H9 (cell line): ENCODE data around the gene NUDT22. TPM values are rescaled to one million over a fixed set of nuclear protein-coding genes. Genes with fewer than 3 reads are reported as not detected.

ENCODE experiments used
- DNase-seq: peaks from one replicate; pipeline ENCODE4 v3.0.0-alpha.2; 2017
- H2AFZ ChIP-seq: one replicate; pipeline ENCODE4 v1.6.1; 2013; ENCODE audit warnings: mild to moderate bottlenecking, low read length, control low read depth, moderate library complexity
- H2AK5ac ChIP-seq: 2 replicates; pipeline ENCODE4 v1.6.1; 2013; ENCODE audit warnings: low read length, control low read depth, mixed read lengths; ENCODE audit not compliant: insufficient read length
- H2BK120ac ChIP-seq: one replicate; pipeline ENCODE4 v1.6.1; 2013; ENCODE audit warnings: low read depth, mild to moderate bottlenecking, low read length, control low read depth, inconsistent platforms; ENCODE audit not compliant: poor library complexity, severe bottlenecking
- H2BK12ac ChIP-seq: 2 replicates; pipeline ENCODE4 v1.6.1; 2013; ENCODE audit warnings: low read length, control low read depth, mixed read lengths, low read depth; ENCODE audit not compliant: insufficient read length
- H2BK15ac ChIP-seq: 2 replicates; pipeline ENCODE4 v1.6.1; 2013; ENCODE audit warnings: low read depth, low read length, control low read depth
- H2BK20ac ChIP-seq: one replicate; pipeline ENCODE4 v1.6.1; 2013; ENCODE audit warnings: low read depth, mild to moderate bottlenecking, low read length, control low read depth, inconsistent platforms; ENCODE audit not compliant: poor library complexity, severe bottlenecking
- H2BK5ac ChIP-seq: 2 replicates; pipeline ENCODE4 v1.6.1; 2013; ENCODE audit warnings: low read length, control low read depth, mixed read lengths; ENCODE audit not compliant: insufficient read length
- H3K14ac ChIP-seq: 2 replicates; pipeline ENCODE4 v1.6.1; 2013; ENCODE audit warnings: low read length, control low read depth; ENCODE audit not compliant: insufficient read depth
- H3K18ac ChIP-seq: 2 replicates; pipeline ENCODE4 v1.6.1; 2013; ENCODE audit warnings: low read depth, mild to moderate bottlenecking, mixed read lengths, low read length, control low read depth; ENCODE audit not compliant: insufficient read length
- H3K23ac ChIP-seq: 2 replicates; pipeline ENCODE4 v1.6.1; 2013; ENCODE audit warnings: low read length, control low read depth, mixed read lengths, low read depth; ENCODE audit not compliant: insufficient read length
- H3K23me2 ChIP-seq: 2 replicates; pipeline ENCODE4 v1.6.1; 2013; ENCODE audit warnings: low read depth, mild to moderate bottlenecking, mixed read lengths, low read length, control low read depth; ENCODE audit not compliant: insufficient read length, poor library complexity, severe bottlenecking
- H3K27ac ChIP-seq: 2 replicates; pipeline ENCODE4 v1.5.1; 2013; ENCODE audit warnings: low read length, control low read depth, mixed read lengths, low read depth; ENCODE audit not compliant: insufficient read length
- H3K27me3 ChIP-seq: 2 replicates; pipeline ENCODE4 v1.6.1; 2013; ENCODE audit warnings: low read length, control low read depth, inconsistent platforms; ENCODE audit not compliant: insufficient read depth
- H3K4ac ChIP-seq: 2 replicates; pipeline ENCODE4 v1.6.1; 2013; ENCODE audit warnings: low read depth, mild to moderate bottlenecking, control low read depth, inconsistent platforms, low read length, moderate library complexity
- H3K4me1 ChIP-seq: 2 replicates; pipeline ENCODE4 v1.6.1; 2013; ENCODE audit warnings: low read length, control low read depth, inconsistent platforms; ENCODE audit not compliant: insufficient read depth
- H3K4me2 ChIP-seq: 2 replicates; pipeline ENCODE4 v1.6.1; 2013; ENCODE audit warnings: low read length, control low read depth, mixed read lengths; ENCODE audit not compliant: insufficient read length, insufficient read depth
- H3K56ac ChIP-seq: 2 replicates; pipeline ENCODE4 v1.6.1; 2013; ENCODE audit warnings: low read depth, mild to moderate bottlenecking, mixed read lengths, low read length, control low read depth; ENCODE audit not compliant: insufficient read length
- H3K79me1 ChIP-seq: 2 replicates; pipeline ENCODE4 v1.6.1; 2013; ENCODE audit warnings: low read depth, mild to moderate bottlenecking, moderate library complexity, low read length, control low read depth, inconsistent platforms; ENCODE audit not compliant: insufficient read depth, poor library complexity, severe bottlenecking
- H3K79me2 ChIP-seq: 2 replicates; pipeline ENCODE4 v1.6.1; 2013; ENCODE audit warnings: low read length, control low read depth, inconsistent platforms; ENCODE audit not compliant: insufficient read depth
- H3K9ac ChIP-seq: 2 replicates; pipeline ENCODE4 v1.6.1; 2013; ENCODE audit warnings: low read length, control low read depth, mixed read lengths; ENCODE audit not compliant: insufficient read length; ENCODE audit errors: extremely low read depth
- H3K9me3 ChIP-seq: one replicate; pipeline ENCODE4 v1.6.1; 2013; ENCODE audit warnings: low read depth, low read length, inconsistent platforms; ENCODE audit not compliant: control insufficient read depth
- H3T11ph ChIP-seq: one replicate; pipeline ENCODE4 v1.6.1; 2013; ENCODE audit warnings: mild to moderate bottlenecking, low read length, control low read depth, inconsistent platforms
- H4K20me1 ChIP-seq: one replicate; pipeline ENCODE4 v1.6.1; 2013; ENCODE audit not compliant: control insufficient read depth, insufficient read length, insufficient read depth
- H4K5ac ChIP-seq: 2 replicates; pipeline ENCODE4 v1.6.1; 2013; ENCODE audit warnings: low read depth, mild to moderate bottlenecking, mixed read lengths, low read length, control low read depth; ENCODE audit not compliant: insufficient read length
- H4K8ac ChIP-seq: replicated peaks from 2 replicates; pipeline ENCODE4 v1.6.1; 2013; ENCODE audit warnings: low read length, control low read depth, mixed read lengths, low read depth; ENCODE audit not compliant: insufficient read length
- H4K91ac ChIP-seq: 2 replicates; pipeline ENCODE4 v1.6.1; 2013; ENCODE audit warnings: low read depth, mild to moderate bottlenecking, moderate library complexity, mixed read lengths, low read length, control low read depth; ENCODE audit not compliant: insufficient read length
- H3K27ac Mint-ChIP-seq, 3 experiments: 2 replicates in 2 of 3; 3 replicates in 1 of 3; pipeline ENCODE4 v1.8.0; 2020 to 2021; ENCODE audit warnings: mixed read lengths in 3 of 3, mild to moderate bottlenecking in 1 of 3, moderate library complexity in 1 of 3
- H3K27me3 Mint-ChIP-seq: 2 replicates; pipeline ENCODE4 v1.8.0; 2021; ENCODE audit warnings: low read depth, mild to moderate bottlenecking, moderate library complexity, mixed read lengths
- H3K36me3 Mint-ChIP-seq, 3 experiments: 2 replicates in 2 of 3; 3 replicates in 1 of 3; pipeline ENCODE4 v1.8.0; 2020 to 2021; ENCODE audit warnings: low read depth in 3 of 3, mixed read lengths in 3 of 3; ENCODE audit not compliant: insufficient read depth in 1 of 3
- H3K4me1 Mint-ChIP-seq, 2 experiments: 2 replicates each; pipeline ENCODE4 v1.8.0; 2020; ENCODE audit warnings: mixed read lengths in 2 of 2
- H3K4me3 Mint-ChIP-seq, 2 experiments: 2 replicates in 1 of 2; 3 replicates in 1 of 2; pipeline ENCODE4 v1.8.0; 2020 to 2021; ENCODE audit warnings: mild to moderate bottlenecking in 2 of 2, mixed read lengths in 2 of 2, moderate library complexity in 1 of 2
- H3K9me3 Mint-ChIP-seq, 2 experiments: 2 replicates in 1 of 2; 3 replicates in 1 of 2; pipeline ENCODE4 v1.8.0; 2020; ENCODE audit warnings: mild to moderate bottlenecking in 2 of 2, mixed read lengths in 2 of 2, moderate library complexity in 1 of 2
- WGBS: extraction: QIAGEN DNeasy Blood & Tissue Kit; methylation state at CpG from one replicate; pipeline ENCODE4 v1.1.7; 2013; ENCODE audit warnings: missing lambda C conversion rate, low lambda C conversion rate, mixed read lengths; ENCODE audit not compliant: insufficient read length; ENCODE audit errors: extremely low coverage; 5-methylcytosine and 5-hydroxymethylcytosine counted together
- total RNA-seq: library from RNA; stranded (reverse); gene quantifications from 2 replicates; pipeline ENCODE4 v1.2.1, GENCODE V29; 2021
- TF ChIP-seq, protein P1 (sequence below): fragments of 200-600 bp; sonication (generic); conservative IDR thresholded peaks from 3 replicates; pipeline ENCODE4 v1.8.0; 2021; ENCODE audit warnings: antibody characterized with exemption, mild to moderate bottlenecking

The NUDT22 gene
- total RNA-seq, 1 experiment from 2014 or later, result 39.6 TPM

DNA sequence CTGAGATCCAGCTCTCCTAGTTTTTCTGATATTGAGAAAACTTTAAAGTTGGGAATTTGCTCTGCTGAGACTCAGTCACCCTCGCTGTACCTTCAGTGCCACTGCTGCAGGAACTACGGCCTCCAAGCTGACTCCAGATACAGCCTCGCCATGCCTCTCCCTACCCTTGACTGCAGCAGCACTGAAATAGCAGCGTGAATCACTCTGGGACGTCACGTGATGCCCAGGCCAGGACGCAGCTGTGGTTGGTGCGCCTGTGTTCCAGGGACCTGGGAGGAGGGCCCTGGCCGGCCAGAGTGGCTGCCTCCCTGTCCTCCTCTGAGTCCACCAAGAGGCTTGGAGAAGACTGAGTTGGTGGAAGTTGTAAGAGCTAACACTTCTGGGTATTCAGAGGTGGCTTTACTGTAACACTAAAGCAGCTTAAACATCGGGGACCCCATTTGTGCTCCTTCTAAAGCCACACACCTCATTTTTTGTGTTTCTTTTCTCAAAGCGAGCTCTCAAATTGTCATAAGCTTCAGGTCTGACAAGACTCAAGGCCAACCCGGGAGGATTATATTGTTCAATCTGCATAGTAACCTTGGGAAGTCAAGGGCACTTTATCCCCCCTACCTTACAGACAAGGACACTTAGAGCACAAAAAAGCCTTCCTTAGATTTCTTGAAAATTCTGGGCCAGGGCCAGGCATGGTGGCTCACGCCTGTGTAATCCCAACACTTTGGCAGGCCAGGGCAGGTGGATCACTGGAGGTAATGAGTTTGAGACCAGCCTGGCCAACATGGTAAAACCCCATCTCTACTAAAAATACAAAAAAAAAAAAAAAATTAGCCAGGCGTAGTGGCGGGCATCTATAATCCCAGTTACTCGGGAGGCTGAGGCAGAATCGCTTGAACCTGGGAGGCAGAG lies 44.3 kb upstream of the NUDT22 start:
- no peak overlapping the region for H2BK15ac ChIP-seq
- no peaks in the 10 kb centered on the region; the same call in 1 of the 2 replicates for H3K27me3 Mint-ChIP-seq
- peaks cover 0 to 2% of the 10 kb centered on the region in 2 experiments; a peak in 2 of 5 replicates for H3K9me3 Mint-ChIP-seq
- no peak overlapping the region for H2AK5ac ChIP-seq
- no peak overlapping the region for H4K91ac ChIP-seq
- H3K27me3 ChIP-seq, result no peaks in the 10 kb centered on the region; the same call in 1 of the 2 replicates
- no peak overlapping the region for H3K18ac ChIP-seq
- no peaks in the 10 kb centered on the region for H3K79me2 ChIP-seq
- no peaks in the 10 kb centered on the region for H3K79me1 ChIP-seq
- H2BK120ac ChIP-seq, result no peak overlapping the region
- no peak overlapping the region for H3K4me2 ChIP-seq
- no peak overlapping the region for H4K8ac ChIP-seq
- peaks cover 4% of the 10 kb centered on the region; the same call in 1 of the 2 replicates for H3K4me1 ChIP-seq
- peaks cover 18 to 31% (median 26%) of the 10 kb centered on the region in 3 experiments for H3K36me3 Mint-ChIP-seq
- no peak overlapping the region for H3K14ac ChIP-seq
- peaks cover 24 to 26% of the 10 kb centered on the region in 2 experiments for H3K4me1 Mint-ChIP-seq
- WGBS, result no CpG with 5 or more reads among the region's 17 CpGs
- peaks cover 8% of the 10 kb centered on the region for H3K23me2 ChIP-seq
- H3K56ac ChIP-seq, result no peak overlapping the region
- H3K27ac ChIP-seq, result no peak overlapping the region
- H2AFZ ChIP-seq, result no peak overlapping the region
- no peak overlapping the region for H4K5ac ChIP-seq
- H2BK5ac ChIP-seq, result no peak overlapping the region
- peak overlapping the region in 1 of 3 experiments; percentile 66; a peak in 2 of 7 replicates for H3K27ac Mint-ChIP-seq
- H3K9me3 ChIP-seq, result no peaks in the 10 kb centered on the region
- peaks cover 3% of the 10 kb centered on the region for H4K20me1 ChIP-seq
- H3K9ac ChIP-seq, result no peak overlapping the region
- no peak overlapping the region for H3K23ac ChIP-seq
- H2BK20ac ChIP-seq, result no peak overlapping the region
- DNase-seq, result peak; percentile 89
- H3T11ph ChIP-seq, result no peak overlapping the region
- H3K4me3 Mint-ChIP-seq, result peak overlapping the region; percentile 6 to 60; a peak in 4 of 5 replicates
- TF ChIP-seq, protein P1, sequence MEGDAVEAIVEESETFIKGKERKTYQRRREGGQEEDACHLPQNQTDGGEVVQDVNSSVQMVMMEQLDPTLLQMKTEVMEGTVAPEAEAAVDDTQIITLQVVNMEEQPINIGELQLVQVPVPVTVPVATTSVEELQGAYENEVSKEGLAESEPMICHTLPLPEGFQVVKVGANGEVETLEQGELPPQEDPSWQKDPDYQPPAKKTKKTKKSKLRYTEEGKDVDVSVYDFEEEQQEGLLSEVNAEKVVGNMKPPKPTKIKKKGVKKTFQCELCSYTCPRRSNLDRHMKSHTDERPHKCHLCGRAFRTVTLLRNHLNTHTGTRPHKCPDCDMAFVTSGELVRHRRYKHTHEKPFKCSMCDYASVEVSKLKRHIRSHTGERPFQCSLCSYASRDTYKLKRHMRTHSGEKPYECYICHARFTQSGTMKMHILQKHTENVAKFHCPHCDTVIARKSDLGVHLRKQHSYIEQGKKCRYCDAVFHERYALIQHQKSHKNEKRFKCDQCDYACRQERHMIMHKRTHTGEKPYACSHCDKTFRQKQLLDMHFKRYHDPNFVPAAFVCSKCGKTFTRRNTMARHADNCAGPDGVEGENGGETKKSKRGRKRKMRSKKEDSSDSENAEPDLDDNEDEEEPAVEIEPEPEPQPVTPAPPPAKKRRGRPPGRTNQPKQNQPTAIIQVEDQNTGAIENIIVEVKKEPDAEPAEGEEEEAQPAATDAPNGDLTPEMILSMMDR, result no peak
- H3K4ac ChIP-seq, result no peak overlapping the region
- H2BK12ac ChIP-seq, result no peak overlapping the region
